Suprapubic skin (tissue), 4 donors: ENCODE data around the gene MBD2. TPM values are rescaled to one million over a fixed set of nuclear protein-coding genes. Genes with fewer than 3 reads are reported as not detected.
"Not testable (repeated sequence)": the region's sequence is repeated elsewhere in the genome, so short reads cannot be mapped to it uniquely, and the experiment has no call there.

Experiments used
- DNase-seq, 2 donors: peaks; one replicate each; pipeline ENCODE4 v3.0.0-alpha.2; 2019; ENCODE audit warnings: low spot score in 2 of 2
- H3K27ac ChIP-seq: fragments of 200-600 bp; sonication (generic); one replicate; pipeline ENCODE4 v1.5.1; 2019
- H3K27me3 ChIP-seq: fragments of 200-600 bp; sonication (generic); one replicate; pipeline ENCODE4 v1.5.1; 2019
- H3K36me3 ChIP-seq: fragments of 200-600 bp; sonication (generic); one replicate; pipeline ENCODE4 v1.5.1; 2019
- H3K4me1 ChIP-seq: fragments of 200-600 bp; sonication (generic); one replicate; pipeline ENCODE4 v1.5.1; 2019
- H3K4me3 ChIP-seq: fragments of 200-600 bp; sonication (generic); one replicate; pipeline ENCODE4 v1.5.1; 2019; ENCODE audit warnings: mild to moderate bottlenecking
- H3K9me3 ChIP-seq: fragments of 200-600 bp; sonication (generic); one replicate; pipeline ENCODE4 v1.5.1; 2019
- CTCF ChIP-seq, 2 donors: fragments of 200-600 bp in 1 of 2; fragments of 450-650 bp in 1 of 2; sonication (generic) in 1 of 2; IDR thresholded peaks; one replicate each; pipeline ENCODE4 v1.5.1; 2016 to 2019; ENCODE audit warnings: antibody characterized with exemption in 2 of 2, mild to moderate bottlenecking in 1 of 2, moderate library complexity in 1 of 2
- EP300 ChIP-seq: sonication (generic); formaldehyde crosslinking; IDR thresholded peaks from one replicate; pipeline ENCODE4 v1.6.1; 2017; ENCODE audit warnings: antibody characterized with exemption
- POLR2A ChIP-seq, 2 donors: fragments of 450-650 bp; IDR thresholded peaks; one replicate each; pipeline ENCODE4 v1.6.1; 2017; ENCODE audit warnings: antibody characterized with exemption in 2 of 2, mild to moderate bottlenecking in 2 of 2, moderate library complexity in 2 of 2
- POLR2AphosphoS5 ChIP-seq, 3 donors: sonication (generic); formaldehyde crosslinking; IDR thresholded peaks; one replicate each; pipeline ENCODE4 v1.6.1; 2017; ENCODE audit warnings: antibody characterized with exemption in 3 of 3
- WGBS: methylation state at CpG from one replicate; pipeline ENCODE4 v1.1.5; 2018; 5-methylcytosine and 5-hydroxymethylcytosine counted together
- total RNA-seq, 4 donors: library from RNA; depleted of rRNA; stranded (reverse); fragments of >200 nt; gene quantifications; one replicate each; pipeline ENCODE4 v1.1.0, GENCODE V29; 2016

Gene MBD2
- total RNA-seq, 4 donors from 2014 or later, result 40.8 to 55.8 (median 45.0) TPM

- H3K4me3 ChIP-seq, result no peak overlapping the region
- WGBS, result 83% methylated on average over 4 of the region's 4 CpGs
- no peaks in the 10 kb centered on the region for H3K9me3 ChIP-seq
- no peak for TF ChIP-seq EP300
- TF ChIP-seq CTCF (IDR thresholded peaks at IDR 0.05), result no peak
- no peak for TF ChIP-seq POLR2AphosphoS5 (IDR thresholded peaks at IDR 0.05)
- TF ChIP-seq POLR2A (IDR thresholded peaks at IDR 0.05), result no peak
- peaks cover 5% of the 10 kb centered on the region for H3K4me1 ChIP-seq
- no peak overlapping the region for H3K27ac ChIP-seq
- no peak for DNase-seq
- H3K36me3 ChIP-seq, result no peaks in the 10 kb centered on the region
- no peaks in the 10 kb centered on the region for H3K27me3 ChIP-seq
Measured at GRCh38 chr18:54129448-54130067, 94.9 kb downstream of the MBD2 start.

GRCh38 chr18:54127759-54128378 is 96.6 kb downstream of the MBD2 start:
- Histone ChIP-seq H3K27ac (no peak overlapping the region), H3K27me3 (no peaks in the 10 kb centered on the region), H3K4me1 (peaks cover 5% of the 10 kb centered on the region), H3K4me3 (no peak overlapping the region), H3K9me3 (no peaks in the 10 kb centered on the region), H3K36me3 (no peaks in the 10 kb centered on the region)
- TF ChIP-seq EP300, result no peak
- TF ChIP-seq POLR2A (IDR thresholded peaks at IDR 0.05), result no peak
- no peak for TF ChIP-seq POLR2AphosphoS5 (IDR thresholded peaks at IDR 0.05)
- no peak for TF ChIP-seq CTCF (IDR thresholded peaks at IDR 0.05)
- 70% methylated on average over 9 of the region's 9 CpGs for WGBS
- no peak for DNase-seq

DNA sequence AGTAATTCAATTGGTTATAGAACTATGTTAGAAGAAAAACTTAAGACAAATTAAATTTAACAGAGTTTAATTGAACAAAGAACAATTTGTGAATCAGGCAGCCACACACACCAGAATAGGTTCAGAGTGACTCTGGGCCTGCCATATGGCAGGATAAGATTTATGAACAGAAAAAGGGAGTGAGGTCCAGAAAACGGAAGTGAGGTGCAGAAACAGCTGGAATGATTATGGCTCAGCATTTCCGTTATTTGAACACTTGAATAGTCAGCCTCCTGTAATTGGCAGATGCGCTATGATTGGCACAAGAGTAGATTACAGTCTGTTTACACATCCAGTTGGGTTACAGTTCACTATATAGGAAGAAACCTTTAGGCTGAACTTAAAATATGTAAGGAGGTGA is 99.0 kb downstream of the MBD2 start:
- Histone ChIP-seq H3K27ac (no peak overlapping the region), H3K36me3 (no peaks in the 10 kb centered on the region), H3K27me3 (no peaks in the 10 kb centered on the region), H3K4me3 (no peak overlapping the region), H3K4me1 (peaks cover 1% of the 10 kb centered on the region), H3K9me3 (no peaks in the 10 kb centered on the region)
- 73% methylated on average over 3 of the region's 3 CpGs for WGBS
- no peak for DNase-seq
- TF ChIP-seq POLR2AphosphoS5 (IDR thresholded peaks at IDR 0.05), result no peak
- TF ChIP-seq EP300, result no peak
- TF ChIP-seq POLR2A (IDR thresholded peaks at IDR 0.05), result no peak
- no peak for TF ChIP-seq CTCF (IDR thresholded peaks at IDR 0.05)

DNA sequence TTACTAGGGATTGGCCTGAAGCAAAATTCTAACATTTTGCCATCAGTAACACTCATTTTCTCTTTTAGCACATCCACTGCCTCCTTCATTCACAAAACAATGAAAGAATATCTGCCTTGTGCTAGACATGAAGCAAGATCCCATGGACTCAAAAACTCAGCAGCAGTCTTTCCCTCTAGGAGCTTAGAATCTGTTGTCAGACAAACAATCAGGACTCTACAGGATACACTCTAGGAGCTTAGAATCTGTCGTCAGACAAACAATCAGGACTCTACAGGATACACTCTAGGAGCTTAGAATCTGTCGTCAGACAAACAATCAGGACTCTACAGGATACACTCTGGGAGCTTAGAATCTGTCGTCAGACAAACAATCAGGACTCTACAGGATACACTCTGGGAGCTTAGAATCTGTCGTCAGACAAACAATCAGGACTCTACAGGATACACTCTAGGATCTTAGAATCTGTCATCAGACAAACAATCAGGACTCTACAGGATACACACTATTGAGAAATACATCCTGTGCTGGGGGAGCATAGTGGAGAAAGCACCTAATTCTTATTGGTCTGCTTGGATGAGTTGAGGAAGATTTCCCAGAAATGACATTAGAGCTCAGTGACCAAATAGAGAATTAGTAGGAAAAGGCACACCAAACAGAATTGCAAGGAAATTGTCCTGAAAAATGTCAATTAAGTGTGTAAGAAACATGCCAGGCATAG is 100.6 kb downstream of the MBD2 start:
- not testable (repeated sequence) for H3K4me3 ChIP-seq, H3K36me3 ChIP-seq, H3K9me3 ChIP-seq, DNase-seq, H3K27me3 ChIP-seq, H3K4me1 ChIP-seq, H3K27ac ChIP-seq
- WGBS, result 88% methylated on average over 4 of the region's 4 CpGs

GRCh38 chr18:54119524-54120019 is 104.9 kb downstream of the MBD2 start:
- Histone ChIP-seq H3K9me3 (no peaks in the 10 kb centered on the region), H3K4me1 (no peaks in the 10 kb centered on the region), H3K27ac (no peak overlapping the region), H3K4me3 (no peak overlapping the region), H3K36me3 (no peaks in the 10 kb centered on the region), H3K27me3 (no peaks in the 10 kb centered on the region)
- TF ChIP-seq EP300 (no peak), CTCF (IDR thresholded peaks at IDR 0.05) (peak in 1 of 2 donors; percentile 59)
- 19% methylated on average over 6 of the region's 6 CpGs for WGBS
- DNase-seq, result no peak
